Inflammatory macrophage treated with lipopolysaccharide for 1 hour (primary cell): ENCODE results near the gene RNASE11.
A peak's percentile ranks its signal among the peaks of the same experiment; 100 is the strongest.
"Not testable (repeated sequence)": the region's sequence is repeated elsewhere in the genome, so short reads cannot be mapped to it uniquely, and the experiment has no call there.

Experiments
- DNase-seq, 2 donors: peaks; one replicate each; pipeline ENCODE4 v3.0.0-alpha.2; 2020 to 2022

Gene RNASE11

DNA sequence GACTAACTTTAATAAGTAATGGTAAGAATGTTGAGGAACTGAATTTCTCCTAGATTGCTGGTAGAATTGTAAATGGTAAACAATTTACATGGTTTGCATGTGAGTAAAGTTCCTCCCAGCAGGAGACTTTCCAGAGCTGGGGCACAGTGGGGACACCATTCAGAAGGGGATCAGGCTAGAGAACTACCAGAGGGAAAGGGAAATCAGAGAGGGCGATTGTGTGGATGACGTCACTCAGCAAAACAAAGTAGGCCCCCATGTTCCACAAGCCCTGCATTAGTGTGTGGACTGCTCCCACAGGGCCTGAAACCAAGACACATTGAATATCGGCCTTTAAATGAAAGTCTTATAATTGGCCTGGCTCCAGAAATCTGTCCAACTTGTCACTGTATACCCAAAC is 9.5 kb downstream of the RNASE11 start:
- no peak for DNase-seq

GRCh38 chr14:20572382-20572990 is 15.3 kb downstream of the RNASE11 start:
- not testable (repeated sequence) for DNase-seq

DNA sequence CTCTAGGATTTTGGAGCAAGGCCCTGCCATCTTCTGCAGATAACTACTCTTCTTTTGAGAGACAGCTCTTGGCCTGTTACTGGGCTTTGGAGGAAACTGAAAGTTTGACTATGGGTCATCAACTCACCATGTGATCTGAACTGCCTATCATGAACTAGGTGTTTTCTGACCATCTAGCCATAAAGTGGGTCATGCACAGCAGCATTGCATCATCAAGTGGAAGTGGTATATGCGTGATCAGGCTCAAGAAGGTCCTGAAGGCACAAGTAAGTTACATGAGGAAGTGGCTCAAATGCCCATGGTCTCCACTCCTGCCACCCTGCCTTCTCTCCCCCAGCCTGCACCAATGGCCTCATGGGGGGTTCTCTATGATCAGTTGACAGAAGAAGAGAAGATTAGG is 17.1 kb downstream of the RNASE11 start:
- peak; percentile 14 to 36 for DNase-seq

GRCh38 chr14:20569865-20570264 is 17.9 kb downstream of the RNASE11 start:
- DNase-seq: not testable (repeated sequence)

GRCh38 chr14:20569066-20569465 is 18.7 kb downstream of the RNASE11 start:
- DNase-seq: no peak

GRCh38 chr14:20568393-20568792 is 19.4 kb downstream of the RNASE11 start:
- no peak for DNase-seq

DNA sequence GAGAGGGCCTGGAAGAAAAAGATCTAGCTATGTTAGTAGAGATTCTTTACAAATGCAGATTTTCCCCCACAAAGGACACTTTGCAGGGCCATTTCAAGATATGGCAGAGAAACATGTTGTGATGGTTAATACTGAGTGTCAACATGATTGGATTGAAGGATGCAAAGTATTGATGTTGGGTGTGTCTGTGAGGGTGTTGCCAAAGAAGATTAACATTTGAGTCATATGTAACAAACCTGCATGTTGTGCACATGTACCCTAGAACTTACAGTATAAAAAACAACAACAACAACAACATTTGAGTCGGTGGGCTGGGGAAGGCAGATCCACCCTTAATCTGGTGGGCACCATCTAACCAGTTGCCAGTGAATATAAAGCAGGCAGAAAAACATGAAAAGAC is 20.6 kb downstream of the RNASE11 start:
- not testable (repeated sequence) for DNase-seq

GRCh38 chr14:20564501-20564997 is 23.3 kb downstream of the RNASE11 start:
- no peak for DNase-seq

GRCh38 chr14:20563971-20564370 is 23.8 kb downstream of the RNASE11 start:
- no peak for DNase-seq

- DNase-seq: no peak
These were observed 26.8 kb downstream of the RNASE11 start, which contains the start of gene RNASE9 for GRCh38 chr14:20560961-20561360. RNASE9 (minus strand) TSS chr14:20561047.

GRCh38 chr14:20559461-20559904 is 28.3 kb downstream of the RNASE11 start:
- no peak for DNase-seq

DNA sequence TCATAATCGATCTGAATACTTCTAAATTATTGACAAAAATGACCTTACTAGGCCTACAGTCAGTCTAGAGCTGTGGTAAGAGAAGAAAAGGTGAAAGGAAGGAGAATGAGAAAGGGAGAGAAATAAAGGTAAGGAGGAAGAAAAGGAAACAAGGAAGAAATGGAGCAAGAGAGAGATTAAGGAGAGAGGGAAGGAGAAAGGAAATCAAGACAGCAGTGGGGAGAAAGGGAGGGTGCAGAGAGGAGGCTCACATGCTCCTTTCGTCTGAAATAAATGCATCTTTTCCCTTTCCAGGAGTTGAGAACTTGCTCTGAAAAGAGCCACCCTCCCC is 30.6 kb downstream of the RNASE11 start:
- DNase-seq: no peak

DNA sequence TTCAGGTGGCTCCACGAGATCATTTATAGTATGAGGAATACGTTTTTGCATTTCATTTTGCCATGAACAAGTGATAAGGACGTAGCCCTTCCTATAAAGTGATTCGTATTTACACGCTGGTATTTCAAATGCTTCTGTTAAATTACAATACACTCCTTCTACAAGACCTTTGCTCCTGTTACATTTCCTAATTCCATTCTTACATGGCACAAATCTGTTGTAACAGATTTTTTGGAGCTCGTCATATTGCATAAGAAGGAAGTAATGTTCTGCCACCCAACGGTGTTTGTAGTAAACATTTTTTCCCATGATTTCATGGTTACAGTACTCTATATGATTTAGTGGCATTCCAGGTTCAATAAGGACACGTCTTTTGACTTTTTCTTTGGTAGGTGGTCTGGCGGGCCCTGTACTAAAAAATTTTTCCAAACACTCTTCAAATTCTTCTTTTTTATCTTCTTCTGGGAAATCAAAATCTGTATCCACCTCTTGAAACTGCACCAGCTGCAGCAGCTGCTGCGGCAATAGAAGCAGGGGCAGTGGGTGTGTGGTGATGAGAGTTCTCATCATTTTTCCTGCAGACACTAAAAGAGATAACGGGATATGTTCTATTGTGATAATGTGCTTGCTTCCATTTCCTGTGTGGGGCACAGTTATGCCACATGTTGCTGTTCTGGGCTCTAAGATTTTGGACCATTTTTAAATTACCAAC is 31.1 kb downstream of the RNASE11 start:
- peak; percentile 74 to 82 for DNase-seq

DNA sequence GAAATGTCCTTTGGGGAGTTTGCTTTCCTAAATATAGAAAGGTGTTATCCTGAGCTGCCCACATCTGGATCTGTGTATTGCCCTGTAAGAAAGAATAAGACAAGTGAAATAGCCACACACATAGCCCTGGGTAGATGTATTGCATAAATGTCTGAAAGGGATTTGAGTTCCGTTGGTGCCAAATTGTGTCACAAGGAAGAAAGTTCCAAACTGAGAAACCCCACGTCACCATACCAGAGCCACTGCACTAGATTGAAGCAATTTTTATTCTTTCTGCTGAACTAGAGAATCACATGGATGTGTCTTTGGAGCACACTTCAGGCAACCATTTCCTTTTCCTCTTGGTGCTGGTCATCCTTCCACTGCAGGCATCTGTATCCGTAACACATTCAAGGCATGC is 32.0 kb downstream of the RNASE11 start:
- peak; percentile 58 to 74 for DNase-seq

- DNase-seq: no peak
These were observed 34.8 kb downstream of the RNASE11 start for GRCh38 chr14:20553024-20553423.

- DNase-seq: no peak
These were observed 36.2 kb downstream of the RNASE11 start for GRCh38 chr14:20551606-20552005.

DNA sequence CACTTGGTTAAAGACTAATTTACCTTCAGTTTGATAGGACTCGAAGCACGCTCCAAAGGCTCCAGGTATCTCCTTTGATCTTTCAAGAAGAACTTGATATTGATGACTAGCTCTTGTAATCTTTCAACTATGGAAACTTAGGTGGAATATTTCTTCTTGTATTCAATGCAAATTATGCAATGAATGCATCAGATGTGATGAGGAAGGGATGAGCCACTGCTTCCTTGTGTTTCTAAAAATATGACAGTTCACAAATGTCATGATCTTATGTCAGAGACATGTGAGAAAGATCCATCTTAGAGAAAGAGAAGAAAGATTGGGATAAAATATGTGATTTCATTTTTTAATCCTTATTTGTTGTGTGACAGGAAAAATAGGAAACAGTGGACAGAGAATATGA is 36.9 kb downstream of the RNASE11 start:
- peak; percentile 51 to 81 for DNase-seq

- no peak for DNase-seq
These were observed 39.2 kb downstream of the RNASE11 start for GRCh38 chr14:20548414-20549158.

GRCh38 chr14:20546877-20547276 is 40.9 kb downstream of the RNASE11 start:
- no peak for DNase-seq

DNA sequence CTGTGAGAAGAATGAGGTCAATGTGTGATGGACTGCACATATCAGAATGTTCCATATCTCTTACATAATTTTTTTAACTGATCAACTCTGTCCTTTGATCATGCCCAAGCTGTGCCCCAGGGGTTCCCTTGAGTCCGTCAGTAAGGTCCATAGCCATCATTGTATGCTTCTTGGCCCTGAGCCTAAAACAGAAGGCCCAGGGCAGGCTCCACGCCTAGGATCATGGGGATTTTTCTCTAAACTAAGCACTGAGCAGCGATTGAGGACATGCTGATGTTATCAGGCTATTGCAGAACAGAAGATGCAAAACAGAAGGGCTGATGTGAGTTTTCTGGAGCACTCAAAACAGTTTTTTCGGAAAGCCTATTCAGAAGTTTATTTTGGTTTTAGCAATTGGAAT is 47.9 kb downstream of the RNASE11 start:
- no peak for DNase-seq
